Measurements from ENCODE around the gene DACH1.

DACH1 gene

DNA sequence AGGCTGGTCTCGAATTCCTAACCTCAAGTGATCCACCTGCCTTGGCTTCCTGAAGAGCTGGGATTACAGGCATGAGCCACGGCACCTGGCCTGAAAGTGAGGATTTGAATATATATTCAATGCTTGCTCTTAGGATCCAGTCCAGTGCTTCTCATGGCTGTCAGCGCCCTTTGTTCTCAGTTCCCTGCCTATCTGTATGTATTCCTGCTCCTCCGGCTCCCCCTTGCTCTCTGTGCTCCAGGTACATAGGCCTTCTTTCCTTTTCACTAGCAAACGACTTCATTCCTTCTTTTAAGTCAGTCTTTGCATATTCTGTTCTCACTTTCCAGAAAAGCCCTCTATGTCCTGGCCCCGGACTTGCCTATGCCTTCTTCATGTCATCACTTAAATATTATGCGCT, 232.8 kb downstream of the DACH1 start:
- H3K9me3 Mint-ChIP-seq, result no peaks in the 10 kb centered on the region
- DNase-seq, result no peak
- H3K36me3 Mint-ChIP-seq (ENCODE audit: low read depth), result no peaks in the 10 kb centered on the region
- H3K27me3 Mint-ChIP-seq, result no peaks in the 10 kb centered on the region
- no peaks in the 10 kb centered on the region for H3K4me1 Mint-ChIP-seq (ENCODE audit: low read depth)
- no peak overlapping the region for H3K27ac Mint-ChIP-seq
- no peak overlapping the region for H3K4me3 Mint-ChIP-seq

DNA sequence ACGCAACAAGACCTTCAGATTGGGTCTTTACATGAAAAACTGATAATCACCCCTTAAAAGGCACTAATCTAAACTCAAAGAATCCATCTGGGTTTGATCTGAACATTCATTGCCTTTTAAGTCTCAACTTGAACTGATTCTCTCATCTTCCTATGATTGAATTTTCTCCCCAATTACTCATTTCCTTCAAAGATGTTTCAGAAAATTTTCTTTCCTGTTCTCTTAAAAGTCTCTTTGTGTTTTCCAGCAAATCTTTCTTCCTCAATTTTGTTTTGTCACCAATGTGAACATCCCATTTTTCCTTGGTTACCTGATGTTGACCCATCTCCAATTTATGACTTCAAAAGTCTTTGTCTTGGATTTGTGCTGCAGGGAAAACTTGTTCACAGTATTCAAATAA, 234.3 kb downstream of the DACH1 start:
- H3K9me3 Mint-ChIP-seq, result no peaks in the 10 kb centered on the region
- no peaks in the 10 kb centered on the region for H3K36me3 Mint-ChIP-seq (ENCODE audit: low read depth)
- H3K27ac Mint-ChIP-seq, result no peak overlapping the region
- no peaks in the 10 kb centered on the region for H3K27me3 Mint-ChIP-seq
- H3K4me1 Mint-ChIP-seq (ENCODE audit: low read depth), result no peaks in the 10 kb centered on the region
- DNase-seq, result no peak
- H3K4me3 Mint-ChIP-seq, result no peak overlapping the region

DNA sequence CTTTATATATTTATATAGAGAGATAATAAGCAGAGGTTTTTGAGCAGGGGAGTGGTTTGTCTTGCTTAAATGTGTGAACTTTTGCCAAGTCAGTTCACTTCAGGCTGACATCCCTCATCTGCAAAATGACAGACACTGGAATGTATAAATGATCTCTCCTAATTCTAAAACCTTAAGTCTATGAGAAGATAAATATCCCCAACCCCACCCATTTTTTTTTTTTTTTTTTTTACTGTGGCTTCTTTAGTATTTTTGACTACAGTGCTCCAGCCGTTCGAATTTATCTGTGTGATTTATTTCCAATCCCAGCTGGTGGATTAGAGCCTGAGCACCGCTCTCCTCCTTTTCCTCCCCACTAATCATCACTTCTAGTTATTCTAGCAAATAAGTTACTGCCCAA, 234.8 kb downstream of the DACH1 start:
- Mint-ChIP-seq H3K27me3 (no peaks in the 10 kb centered on the region), H3K27ac (no peak overlapping the region), H3K9me3 (no peaks in the 10 kb centered on the region), H3K4me3 (no peak overlapping the region), H3K36me3 (ENCODE audit: low read depth) (no peaks in the 10 kb centered on the region), H3K4me1 (ENCODE audit: low read depth) (no peaks in the 10 kb centered on the region)
- no peak for DNase-seq

GRCh38 chr13:71629167-71629566, 237.8 kb downstream of the DACH1 start:
- Mint-ChIP-seq H3K9me3 (no peaks in the 10 kb centered on the region), H3K27me3 (no peaks in the 10 kb centered on the region), H3K4me1 (ENCODE audit: low read depth) (no peaks in the 10 kb centered on the region), H3K27ac (no peak overlapping the region), H3K36me3 (ENCODE audit: low read depth) (no peaks in the 10 kb centered on the region), H3K4me3 (no peak overlapping the region)
- no peak for DNase-seq

- no peaks in the 10 kb centered on the region for H3K4me1 Mint-ChIP-seq (ENCODE audit: low read depth)
These were observed 240.4 kb downstream of the DACH1 start for GRCh38 chr13:71626421-71627117.

GRCh38 chr13:71625694-71626093, 241.3 kb downstream of the DACH1 start:
- H3K4me1 Mint-ChIP-seq (ENCODE audit: low read depth), result no peaks in the 10 kb centered on the region
- H3K9me3 Mint-ChIP-seq, result no peaks in the 10 kb centered on the region
- H3K4me3 Mint-ChIP-seq, result no peak overlapping the region
- H3K36me3 Mint-ChIP-seq (ENCODE audit: low read depth), result no peaks in the 10 kb centered on the region
- no peak for DNase-seq
- H3K27ac Mint-ChIP-seq, result no peak overlapping the region
- no peaks in the 10 kb centered on the region for H3K27me3 Mint-ChIP-seq

More at GRCh38 chr13:71626421-71627117, 240.4 kb downstream of the DACH1 start:
- DNase-seq, result no peak
- Mint-ChIP-seq H3K9me3 (no peaks in the 10 kb centered on the region), H3K4me3 (no peak overlapping the region), H3K36me3 (ENCODE audit: low read depth) (no peaks in the 10 kb centered on the region), H3K27ac (no peak overlapping the region), H3K27me3 (no peaks in the 10 kb centered on the region)

GRCh38 chr13:71624653-71625600, 242.1 kb downstream of the DACH1 start:
- no peak for DNase-seq
- H3K36me3 Mint-ChIP-seq (ENCODE audit: low read depth), result no peaks in the 10 kb centered on the region
- no peaks in the 10 kb centered on the region for H3K27me3 Mint-ChIP-seq
- H3K4me1 Mint-ChIP-seq (ENCODE audit: low read depth), result no peaks in the 10 kb centered on the region
- H3K27ac Mint-ChIP-seq, result no peak overlapping the region
- no peaks in the 10 kb centered on the region for H3K9me3 Mint-ChIP-seq
- no peak overlapping the region for H3K4me3 Mint-ChIP-seq

GRCh38 chr13:71621174-71622124, 245.6 kb downstream of the DACH1 start:
- Mint-ChIP-seq H3K9me3 (no peaks in the 10 kb centered on the region), H3K27me3 (no peaks in the 10 kb centered on the region), H3K27ac (no peak overlapping the region), H3K4me1 (ENCODE audit: low read depth) (no peaks in the 10 kb centered on the region), H3K4me3 (no peak overlapping the region), H3K36me3 (ENCODE audit: low read depth) (no peaks in the 10 kb centered on the region)
- no peak for DNase-seq

DNA sequence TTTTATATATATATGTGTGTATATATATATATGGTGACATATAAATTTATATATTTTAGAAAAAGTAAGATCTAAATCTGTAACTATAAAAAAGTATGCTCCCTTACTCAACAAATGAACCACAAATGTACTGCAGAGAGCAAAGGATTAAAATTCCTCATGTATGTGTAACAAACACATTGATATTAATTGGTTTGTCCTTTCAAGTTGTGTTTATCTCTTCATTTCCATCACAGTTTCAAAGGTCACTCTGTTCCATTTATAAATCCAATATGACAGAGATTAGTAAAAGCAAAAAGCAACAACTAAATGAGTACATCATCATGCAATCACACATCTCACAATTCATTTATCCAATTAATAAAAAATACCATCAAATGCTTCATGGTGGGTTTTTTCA, 247.9 kb downstream of the DACH1 start:
- no peak overlapping the region for H3K4me3 Mint-ChIP-seq
- DNase-seq, result no peak
- H3K36me3 Mint-ChIP-seq (ENCODE audit: low read depth), result no peaks in the 10 kb centered on the region

GRCh38 chr13:71618159-71618558, 248.8 kb downstream of the DACH1 start:
- no peak for DNase-seq
- H3K9me3 Mint-ChIP-seq, result no peaks in the 10 kb centered on the region
- H3K27me3 Mint-ChIP-seq, result no peaks in the 10 kb centered on the region
- no peak overlapping the region for H3K27ac Mint-ChIP-seq
- no peaks in the 10 kb centered on the region for H3K36me3 Mint-ChIP-seq (ENCODE audit: low read depth)
- no peak overlapping the region for H3K4me3 Mint-ChIP-seq
- no peaks in the 10 kb centered on the region for H3K4me1 Mint-ChIP-seq (ENCODE audit: low read depth)

More for the DNA sequence above, 247.9 kb downstream of the DACH1 start:
- no peaks in the 10 kb centered on the region for H3K9me3 Mint-ChIP-seq
- H3K27me3 Mint-ChIP-seq, result no peaks in the 10 kb centered on the region
- no peaks in the 10 kb centered on the region for H3K4me1 Mint-ChIP-seq (ENCODE audit: low read depth)
- H3K27ac Mint-ChIP-seq, result no peak overlapping the region

DNA sequence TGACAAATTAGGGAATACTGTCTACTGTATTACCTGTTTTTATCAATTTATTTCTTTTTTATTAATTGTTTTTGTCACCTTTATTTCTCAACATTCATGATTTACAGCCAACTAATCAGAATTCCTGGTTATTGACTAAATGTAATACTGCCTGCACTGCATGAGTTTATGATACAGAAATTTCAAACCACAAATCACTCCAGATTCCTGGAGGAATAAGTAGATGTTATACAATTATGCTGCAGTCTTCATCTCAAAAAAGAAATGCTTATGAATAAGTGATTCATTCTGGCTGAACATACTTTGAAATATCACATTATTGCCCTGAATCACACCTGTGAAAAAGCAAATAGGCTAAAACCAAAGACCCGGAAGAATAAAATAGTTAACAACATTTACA, 249.7 kb downstream of the DACH1 start:
- Mint-ChIP-seq H3K4me1 (ENCODE audit: low read depth) (no peaks in the 10 kb centered on the region), H3K36me3 (ENCODE audit: low read depth) (no peaks in the 10 kb centered on the region), H3K9me3 (no peaks in the 10 kb centered on the region), H3K27ac (no peak overlapping the region), H3K4me3 (no peak overlapping the region), H3K27me3 (no peaks in the 10 kb centered on the region)
- no peak for DNase-seq

GRCh38 chr13:71613066-71613745, 253.8 kb downstream of the DACH1 start:
- H3K4me1 Mint-ChIP-seq (ENCODE audit: low read depth), result peaks cover 3% of the 10 kb centered on the region
- no peaks in the 10 kb centered on the region for H3K36me3 Mint-ChIP-seq (ENCODE audit: low read depth)
- no peak for DNase-seq
- no peak overlapping the region for H3K27ac Mint-ChIP-seq
- H3K27me3 Mint-ChIP-seq, result no peaks in the 10 kb centered on the region
- H3K4me3 Mint-ChIP-seq, result no peak overlapping the region
- H3K9me3 Mint-ChIP-seq, result no peaks in the 10 kb centered on the region

DNA sequence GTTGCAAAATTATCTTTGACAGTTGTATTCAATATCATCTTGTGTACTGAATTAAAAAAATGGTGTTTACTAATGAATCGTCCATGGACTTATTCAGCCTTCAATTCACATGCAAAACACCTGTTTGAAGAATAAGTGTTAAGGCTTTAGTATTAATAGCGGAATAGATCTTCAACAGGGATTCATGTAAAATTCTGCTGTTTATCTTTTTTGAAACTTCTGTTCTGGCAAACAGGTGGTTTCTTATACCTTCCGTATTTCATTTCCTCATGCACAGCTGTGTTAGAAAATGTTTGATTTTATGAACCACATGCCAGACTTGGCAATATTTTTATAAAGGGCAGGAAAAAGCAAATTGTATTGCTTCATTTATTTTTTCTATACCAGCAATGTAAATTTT, 255.7 kb downstream of the DACH1 start:
- Mint-ChIP-seq H3K36me3 (ENCODE audit: low read depth) (no peaks in the 10 kb centered on the region), H3K27ac (no peak overlapping the region), H3K9me3 (no peaks in the 10 kb centered on the region), H3K27me3 (no peaks in the 10 kb centered on the region), H3K4me3 (no peak overlapping the region), H3K4me1 (ENCODE audit: low read depth) (peaks cover 3% of the 10 kb centered on the region)
- no peak for DNase-seq

- Mint-ChIP-seq H3K27me3 (no peaks in the 10 kb centered on the region), H3K27ac (no peak overlapping the region), H3K4me3 (no peak overlapping the region), H3K4me1 (ENCODE audit: low read depth) (peaks cover 3% of the 10 kb centered on the region), H3K36me3 (ENCODE audit: low read depth) (no peaks in the 10 kb centered on the region), H3K9me3 (no peaks in the 10 kb centered on the region)
- DNase-seq, result no peak
These were observed 256.1 kb downstream of the DACH1 start for GRCh38 chr13:71610876-71611275.

Data from activated T-cell treated with anti-CD3 and anti-CD28 coated beads, Interleukin-2, amount 50 U/mL, for 24 hours (primary cell).